Upper lobe of left lung (tissue), 6 donors: ENCODE measurements around the gene MYO1E. TPM values are rescaled to one million over a fixed set of nuclear protein-coding genes. Genes with fewer than 3 reads are reported as not detected.

Experiments used
- ATAC-seq, 2 donors: fragments of 200-7000 bp; cut with Tn5 transposase; one replicate each; pipeline ENCODE4 v1.9.1; 2022; ENCODE audit warnings: mild to moderate bottlenecking in 2 of 2, moderate library complexity in 2 of 2; ENCODE audit not compliant: low FRiP score in 2 of 2
- DNase-seq, 2 donors: peaks; one replicate each; pipeline ENCODE4 v3.0.0-alpha.2; 2019 to 2020
- H3K27ac ChIP-seq, 4 donors: fragments of 200-600 bp; sonication (generic); one replicate each; pipeline ENCODE4 v1.5.1; 2016 to 2019
- H3K27me3 ChIP-seq, 4 donors: fragments of 200-600 bp; sonication (generic); one replicate each; pipeline ENCODE4 v1.5.1; 2017 to 2019
- H3K36me3 ChIP-seq, 4 donors: fragments of 200-600 bp; sonication (generic); one replicate each; pipeline ENCODE4 v1.5.1; 2016 to 2019
- H3K4me1 ChIP-seq, 4 donors: fragments of 200-600 bp; sonication (generic); one replicate each; pipeline ENCODE4 v1.5.1; 2018 to 2019
- H3K4me3 ChIP-seq, 4 donors: fragments of 200-600 bp; sonication (generic); one replicate each; pipeline ENCODE4 v1.5.1; 2017 to 2019; ENCODE audit warnings: mild to moderate bottlenecking in 2 of 4, moderate library complexity in 1 of 4
- H3K9me3 ChIP-seq, 4 donors: fragments of 200-600 bp; sonication (generic); one replicate each; pipeline ENCODE4 v1.5.1; 2018 to 2019
- CTCF ChIP-seq, 6 experiments: fragments of 450-650 bp in 4 of 6; fragments of 200-600 bp in 2 of 6; sonication (generic) in 2 of 6; IDR thresholded peaks; one replicate each; pipeline ENCODE4 v1.5.1; 2016 to 2019; ENCODE audit warnings: antibody characterized with exemption in 6 of 6
- EP300 ChIP-seq, 4 donors: sonication (generic); formaldehyde crosslinking; IDR thresholded peaks; one replicate each; pipeline ENCODE4 v1.5.1; 2017; ENCODE audit warnings: antibody characterized with exemption in 4 of 4, control low read depth in 2 of 4
- POLR2A ChIP-seq, 4 donors: fragments of 450-650 bp; IDR thresholded peaks; one replicate each; pipeline ENCODE4 v1.5.1; 2016 to 2017; ENCODE audit warnings: antibody characterized with exemption in 4 of 4, mild to moderate bottlenecking in 2 of 4
- POLR2AphosphoS5 ChIP-seq, 2 donors: sonication (generic); formaldehyde crosslinking; IDR thresholded peaks; one replicate each; pipeline ENCODE4 v1.5.1; 2017; ENCODE audit warnings: antibody characterized with exemption in 2 of 2
- WGBS, 2 donors: methylation state at CpG; one replicate each; pipeline ENCODE4 v1.1.5; 2017 to 2018; 5-methylcytosine and 5-hydroxymethylcytosine counted together
- total RNA-seq, 6 donors: library from RNA; depleted of rRNA in 4 of 6; stranded (reverse); fragments of >200 nt in 4 of 6; gene quantifications; one replicate each; pipeline versions ENCODE4 v1.1.0 to v1.2.1, GENCODE V29; 2016 to 2021
- donor health status: DM: no; HTN: no; CAD: no; lungs with moderate emphysema.
- donor health status: DM: no; HTN: yes; CAD: no; lungs with severe emphysema.

MYO1E gene
- total RNA-seq, 6 donors from 2014 or later, result 39.7 to 161 (median 71.9) TPM

GRCh38 chr15:59104912-59105732, 267.5 kb downstream of the MYO1E start, which contains the start of gene CCNB2:
Gene CCNB2, plus strand, starts transcription at chr15:59105146. Its CDS starts 123 bp downstream, at chr15:59105269.
- TF ChIP-seq CTCF (IDR thresholded peaks at IDR 0.05) (peak in 1 of 6 experiments; percentile 3), EP300 (IDR thresholded peaks at IDR 0.05) (no peak), POLR2A (IDR thresholded peaks at IDR 0.05) (no peak), POLR2AphosphoS5 (IDR thresholded peaks at IDR 0.05) (peak in 1 of 2 donors; percentile 47)
- H3K9me3 ChIP-seq, result no peaks in the 10 kb centered on the region
- peaks cover 0 to 3% (median 1%) of the 10 kb centered on the region in 4 donors for H3K36me3 ChIP-seq
- H3K27ac ChIP-seq, result peak within 1 kb of the TSS in 3 of 4 donors; percentile 44 to 77 (median 54)
- H3K27me3 ChIP-seq, result no peaks in the 10 kb centered on the region
- DNase-seq (peak; percentile 85 to 95), ATAC-seq (peak; percentile 98 to 100)
- H3K4me1 ChIP-seq, result peaks cover 0 to 10% (median 7%) of the 10 kb centered on the region in 4 donors
- peak within 1 kb of the TSS; percentile 31 to 88 (median 76) for H3K4me3 ChIP-seq
- 0% methylated on average over 38 to 53 of the region's 57 CpGs for WGBS, 2 donors

GRCh38 chr15:59104602-59104911, 268.1 kb downstream of the MYO1E start:
- Histone ChIP-seq H3K27me3 (no peaks in the 10 kb centered on the region), H3K4me1 (peaks cover 0 to 10% (median 7%) of the 10 kb centered on the region in 4 donors), H3K36me3 (peaks cover 0 to 9% (median 1%) of the 10 kb centered on the region in 4 donors), H3K4me3 (peak overlapping the region; percentile 31 to 88 (median 76)), H3K27ac (peak overlapping the region in 3 of 4 donors; percentile 18 to 77 (median 54)), H3K9me3 (no peaks in the 10 kb centered on the region)
- WGBS, 2 donors, result 1 to 3% methylated on average over 9 of the region's 9 CpGs
- no peak for DNase-seq
- TF ChIP-seq POLR2AphosphoS5 (IDR thresholded peaks at IDR 0.05) (no peak), CTCF (IDR thresholded peaks at IDR 0.05) (no peak), EP300 (IDR thresholded peaks at IDR 0.05) (no peak), POLR2A (IDR thresholded peaks at IDR 0.05) (no peak)
- peak in 1 of 2 donors; percentile 47 for ATAC-seq

- 72 to 82% methylated on average over 2 of the region's 2 CpGs for WGBS, 2 donors
- H3K4me3 ChIP-seq, result no peak overlapping the region
- no peaks in the 10 kb centered on the region for H3K27me3 ChIP-seq
- peaks cover 0 to 2% (median 0%) of the 10 kb centered on the region in 4 donors for H3K4me1 ChIP-seq
- H3K36me3 ChIP-seq, result peaks cover 7 to 51% (median 13%) of the 10 kb centered on the region in 4 donors
- TF ChIP-seq POLR2A (IDR thresholded peaks at IDR 0.05) (no peak), CTCF (IDR thresholded peaks at IDR 0.05) (no peak), POLR2AphosphoS5 (IDR thresholded peaks at IDR 0.05) (no peak), EP300 (IDR thresholded peaks at IDR 0.05) (no peak)
- H3K27ac ChIP-seq, result no peak overlapping the region
- ATAC-seq, result no peak
- no peaks in the 10 kb centered on the region for H3K9me3 ChIP-seq
- no peak for DNase-seq
Measured at GRCh38 chr15:59099162-59099685, 273.4 kb downstream of the MYO1E start.

DNA sequence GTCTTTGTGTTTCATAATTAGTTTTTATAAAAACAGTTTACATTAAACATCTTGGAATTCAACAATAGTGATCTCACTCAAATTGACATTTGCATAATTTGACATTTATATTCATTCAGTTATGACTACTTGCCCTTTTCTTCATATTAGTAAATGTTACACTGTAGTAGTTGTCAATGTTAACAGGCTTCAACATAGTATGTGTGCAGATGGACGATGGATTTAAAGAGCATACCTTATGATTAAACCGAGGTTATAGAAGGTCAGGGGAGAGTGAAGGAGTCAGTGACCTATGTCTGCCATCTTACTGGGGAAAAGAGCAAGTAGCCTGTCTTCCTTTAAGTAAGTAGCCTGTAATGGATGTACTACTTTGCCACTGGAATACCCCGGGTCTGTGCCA, 276.2 kb downstream of the MYO1E start:
- H3K36me3 ChIP-seq, result peaks cover 18 to 76% (median 27%) of the 10 kb centered on the region in 4 donors
- ATAC-seq, result no peak
- no peak overlapping the region for H3K27ac ChIP-seq
- no peaks in the 10 kb centered on the region for H3K4me1 ChIP-seq
- WGBS, 2 donors, result 76 to 96% methylated on average over 3 of the region's 3 CpGs
- DNase-seq, result no peak
- no peak overlapping the region for H3K4me3 ChIP-seq
- no peak for TF ChIP-seq POLR2AphosphoS5 (IDR thresholded peaks at IDR 0.05)
- no peak for TF ChIP-seq POLR2A (IDR thresholded peaks at IDR 0.05)
- no peak for TF ChIP-seq EP300 (IDR thresholded peaks at IDR 0.05)
- TF ChIP-seq CTCF (IDR thresholded peaks at IDR 0.05), result no peak
- no peaks in the 10 kb centered on the region for H3K9me3 ChIP-seq
- H3K27me3 ChIP-seq, result no peaks in the 10 kb centered on the region
